ENCODE data around the gene ATP9B. TPM values are rescaled to one million over a fixed set of nuclear protein-coding genes. Genes with fewer than 3 reads are reported as not detected.

Gene ATP9B
- polyA plus RNA-seq, 4 donors: 4.3 to 19.6 (median 12.2) TPM

DNA sequence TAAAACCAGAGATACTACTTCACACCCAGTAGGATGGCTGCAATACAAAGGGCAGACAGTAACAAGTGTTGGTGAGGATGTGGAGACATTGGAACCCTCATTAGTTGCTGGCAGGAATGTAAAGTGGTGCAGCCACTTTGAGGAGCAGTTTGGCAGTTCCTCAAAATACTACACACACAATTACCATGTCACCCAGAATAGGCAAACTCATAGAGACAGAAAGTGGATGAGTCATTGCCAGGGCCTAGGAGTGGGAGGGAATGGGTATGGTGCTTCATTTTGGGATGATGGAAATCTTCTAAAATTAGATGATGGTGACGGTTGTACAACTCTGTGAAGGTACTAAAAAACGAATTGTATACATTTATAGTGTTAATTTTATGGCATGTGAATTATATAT lies 54.8 kb downstream of the ATP9B start:
- DNase-seq (no peak), FAIRE-seq (no peak)
- Histone ChIP-seq H3K4me1 (ENCODE audit: control insufficient read depth in 3 of 3, insufficient read depth in 2 of 3, low read depth in 1 of 3, low read length in 2 of 3) (no peaks in the 10 kb centered on the region), H3K27ac (ENCODE audit: low read depth in 1 of 3, low read length in 2 of 3) (no peak overlapping the region), H3K4me3 (ENCODE audit: low read depth in 1 of 3, low read length in 3 of 3) (no peak overlapping the region), H3K27me3 (ENCODE audit: control insufficient read depth in 3 of 3, insufficient read depth in 3 of 3, low read length in 3 of 3) (no peaks in the 10 kb centered on the region), H3K36me3 (ENCODE audit: control insufficient read depth in 3 of 3, insufficient read depth in 2 of 3, low read depth in 1 of 3, low read length in 3 of 3) (no peaks in the 10 kb centered on the region), H3K9me3 (ENCODE audit: control insufficient read depth in 2 of 2, insufficient read depth in 1 of 2, low read depth in 1 of 2, low read length in 1 of 2) (no peaks in the 10 kb centered on the region)
- WGBS, 3 donors: 58 to 77% (median 68%) methylated on average over 2 of the region's 2 CpGs

DNA sequence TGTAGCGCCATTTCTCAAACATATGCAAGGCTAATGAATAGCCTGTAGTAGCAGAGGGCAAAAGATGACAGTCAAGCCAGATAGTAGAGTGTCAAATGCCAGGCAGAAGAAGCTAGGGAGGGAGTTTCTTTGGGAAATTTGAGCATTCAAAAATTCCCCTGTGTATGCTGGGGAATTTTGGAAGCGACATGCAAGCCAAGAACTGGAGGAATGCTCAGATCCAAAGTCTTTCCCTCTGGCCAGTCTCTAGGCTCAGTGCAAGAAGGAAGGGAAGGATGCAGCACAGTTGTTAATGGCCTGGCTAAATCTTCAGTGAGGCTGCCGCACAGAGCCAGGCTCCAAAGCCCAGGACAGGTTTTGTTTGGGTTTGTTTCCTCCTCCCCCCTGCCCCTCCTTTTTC lies 59.9 kb downstream of the ATP9B start:
- FAIRE-seq: no peak
- H3K4me3 ChIP-seq (ENCODE audit: low read depth in 1 of 3, low read length in 3 of 3): no peak overlapping the region

DNA sequence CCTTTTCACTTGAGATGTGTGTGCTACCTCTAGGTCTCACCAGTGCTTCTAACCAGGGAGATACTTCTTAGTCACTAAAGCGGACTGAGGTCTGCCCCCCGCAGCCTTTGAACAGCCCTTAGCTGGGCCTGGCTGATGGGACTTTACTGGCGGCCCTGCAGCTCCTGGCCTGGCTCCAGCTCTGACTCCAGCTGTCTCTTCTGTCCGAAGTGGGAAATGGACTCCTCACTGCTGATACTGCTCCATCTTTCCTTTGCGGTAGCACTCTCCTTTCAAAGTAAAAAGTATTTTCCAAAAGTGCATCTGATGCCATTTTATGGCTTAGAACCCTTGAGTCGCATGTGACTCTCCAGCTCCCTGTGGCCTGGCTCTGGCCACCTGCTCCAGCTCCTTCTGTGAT lies 64.5 kb downstream of the ATP9B start:
- Histone ChIP-seq H3K36me3 (ENCODE audit: control insufficient read depth in 3 of 3, insufficient read depth in 2 of 3, low read depth in 1 of 3, low read length in 3 of 3) (peaks cover 0 to 14% (median 2%) of the 10 kb centered on the region in 3 donors), H3K27ac (ENCODE audit: low read depth in 1 of 3, low read length in 2 of 3) (no peak overlapping the region), H3K9me3 (ENCODE audit: control insufficient read depth in 2 of 2, insufficient read depth in 1 of 2, low read depth in 1 of 2, low read length in 1 of 2) (no peaks in the 10 kb centered on the region), H3K27me3 (ENCODE audit: control insufficient read depth in 3 of 3, insufficient read depth in 3 of 3, low read length in 3 of 3) (no peaks in the 10 kb centered on the region), H3K4me1 (ENCODE audit: control insufficient read depth in 3 of 3, insufficient read depth in 2 of 3, low read depth in 1 of 3, low read length in 2 of 3) (no peaks in the 10 kb centered on the region), H3K4me3 (ENCODE audit: low read depth in 1 of 3, low read length in 3 of 3) (no peak overlapping the region)
- no peak for FAIRE-seq
- 72 to 89% (median 87%) methylated on average over 6 of the region's 6 CpGs for WGBS, 3 donors
- DNase-seq: no peak

More for the DNA sequence above, 59.9 kb downstream of the ATP9B start:
- DNase-seq: no peak
- Histone ChIP-seq H3K36me3 (ENCODE audit: control insufficient read depth in 3 of 3, insufficient read depth in 2 of 3, low read depth in 1 of 3, low read length in 3 of 3) (peaks cover 0 to 7% (median 0%) of the 10 kb centered on the region in 3 donors), H3K27me3 (ENCODE audit: control insufficient read depth in 3 of 3, insufficient read depth in 3 of 3, low read length in 3 of 3) (no peaks in the 10 kb centered on the region), H3K27ac (ENCODE audit: low read depth in 1 of 3, low read length in 2 of 3) (no peak overlapping the region), H3K9me3 (ENCODE audit: control insufficient read depth in 2 of 2, insufficient read depth in 1 of 2, low read depth in 1 of 2, low read length in 1 of 2) (no peaks in the 10 kb centered on the region), H3K4me1 (ENCODE audit: control insufficient read depth in 3 of 3, insufficient read depth in 2 of 3, low read depth in 1 of 3, low read length in 2 of 3) (no peaks in the 10 kb centered on the region)
- 91 to 96% (median 93%) methylated on average over 3 of the region's 3 CpGs for WGBS, 3 donors

DNA sequence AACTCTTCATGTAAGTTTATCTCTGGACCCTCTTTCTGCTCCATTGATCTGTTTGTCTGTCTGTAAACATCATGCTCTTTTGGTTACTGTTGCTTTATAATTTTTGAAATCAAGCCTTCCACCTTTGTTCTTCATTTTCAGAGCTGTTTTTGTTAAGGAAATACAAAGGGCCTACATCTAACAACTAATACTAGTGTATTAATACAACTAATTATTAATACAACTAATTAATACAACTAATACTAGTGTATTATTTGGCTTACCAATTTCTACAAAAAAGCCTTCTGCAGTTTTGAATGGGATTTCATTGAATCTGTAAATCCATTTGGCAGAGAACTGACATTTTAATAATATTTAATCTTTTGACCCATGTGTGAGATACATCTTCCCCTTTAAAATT lies 66.7 kb downstream of the ATP9B start:
- Histone ChIP-seq H3K4me1 (ENCODE audit: control insufficient read depth in 3 of 3, insufficient read depth in 2 of 3, low read depth in 1 of 3, low read length in 2 of 3) (no peaks in the 10 kb centered on the region), H3K27ac (ENCODE audit: low read depth in 1 of 3, low read length in 2 of 3) (no peak overlapping the region), H3K9me3 (ENCODE audit: control insufficient read depth in 2 of 2, insufficient read depth in 1 of 2, low read depth in 1 of 2, low read length in 1 of 2) (no peaks in the 10 kb centered on the region), H3K4me3 (ENCODE audit: low read depth in 1 of 3, low read length in 3 of 3) (no peak overlapping the region), H3K27me3 (ENCODE audit: control insufficient read depth in 3 of 3, insufficient read depth in 3 of 3, low read length in 3 of 3) (no peaks in the 10 kb centered on the region), H3K36me3 (ENCODE audit: control insufficient read depth in 3 of 3, insufficient read depth in 2 of 3, low read depth in 1 of 3, low read length in 3 of 3) (peaks cover 0 to 11% (median 2%) of the 10 kb centered on the region in 3 donors)
- DNase-seq (no peak), FAIRE-seq (no peak)

DNA sequence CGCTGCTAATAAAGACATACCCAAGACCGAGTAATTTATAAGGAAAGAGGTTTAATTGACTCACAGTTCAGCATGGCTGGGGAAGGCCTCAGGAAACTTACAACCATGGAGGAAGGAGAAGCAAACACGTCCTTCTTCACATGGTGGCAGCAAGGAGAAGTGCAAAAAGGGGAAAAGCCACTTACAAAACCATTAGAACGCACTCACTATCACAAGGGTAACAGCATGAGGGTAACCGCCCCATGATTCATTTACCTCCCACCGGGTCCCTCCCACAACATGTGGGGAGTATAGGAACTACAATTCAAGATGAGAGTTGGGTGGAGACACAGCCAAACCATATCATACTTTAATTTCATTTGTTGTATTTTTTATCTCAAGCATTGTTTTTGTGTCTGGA lies 67.5 kb downstream of the ATP9B start:
- Histone ChIP-seq H3K27me3 (ENCODE audit: control insufficient read depth in 3 of 3, insufficient read depth in 3 of 3, low read length in 3 of 3) (no peaks in the 10 kb centered on the region), H3K36me3 (ENCODE audit: control insufficient read depth in 3 of 3, insufficient read depth in 2 of 3, low read depth in 1 of 3, low read length in 3 of 3) (peaks cover 0 to 11% (median 2%) of the 10 kb centered on the region in 3 donors), H3K9me3 (ENCODE audit: control insufficient read depth in 2 of 2, insufficient read depth in 1 of 2, low read depth in 1 of 2, low read length in 1 of 2) (no peaks in the 10 kb centered on the region), H3K27ac (ENCODE audit: low read depth in 1 of 3, low read length in 2 of 3) (no peak overlapping the region), H3K4me1 (ENCODE audit: control insufficient read depth in 3 of 3, insufficient read depth in 2 of 3, low read depth in 1 of 3, low read length in 2 of 3) (no peaks in the 10 kb centered on the region), H3K4me3 (ENCODE audit: low read depth in 1 of 3, low read length in 3 of 3) (no peak overlapping the region)
- DNase-seq (no peak), FAIRE-seq (no peak)
- 92 to 95% (median 93%) methylated on average over 6 of the region's 6 CpGs for WGBS, 3 donors

DNA sequence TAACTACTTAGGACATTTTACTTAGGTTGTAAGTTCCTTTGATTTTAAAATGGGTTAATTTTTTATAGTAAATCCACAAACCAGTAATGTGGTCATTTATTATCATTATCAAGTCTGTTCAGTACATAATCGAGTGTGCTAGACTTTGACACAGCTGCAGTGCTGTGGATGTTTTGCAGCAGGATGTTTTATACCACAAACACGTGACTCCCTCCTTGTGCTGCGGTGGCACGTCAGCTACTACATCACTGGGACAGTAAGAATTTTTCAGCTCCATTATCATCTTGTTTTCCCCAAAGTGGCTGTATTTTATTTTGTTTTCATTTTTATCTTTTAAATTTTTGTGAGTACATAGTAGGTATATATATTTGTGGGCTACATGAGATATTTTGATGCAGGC lies 70.0 kb downstream of the ATP9B start:
- DNase-seq (peak in 1 of 2 donors; percentile 17), FAIRE-seq (no peak)
- WGBS, 3 donors: 66 to 83% (median 81%) methylated on average over 4 of the region's 4 CpGs

DNA sequence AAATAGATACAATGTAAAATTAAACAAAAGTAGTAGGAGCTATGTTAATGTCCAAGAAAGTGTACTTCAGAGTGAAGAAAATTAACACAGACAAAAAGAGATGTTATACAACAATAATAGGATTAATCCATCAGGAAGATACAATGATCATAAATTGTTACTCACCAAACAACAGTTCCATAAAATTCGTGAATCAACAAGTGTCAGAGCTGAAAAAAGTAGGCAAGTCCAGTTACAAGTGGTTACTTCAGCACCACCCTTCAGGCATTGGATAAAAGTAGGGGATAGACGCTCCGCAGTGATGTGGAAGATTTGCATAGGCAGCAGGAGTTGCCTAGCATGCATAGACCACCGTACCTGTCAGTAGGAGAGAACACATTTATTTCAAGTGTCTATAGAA lies 77.8 kb downstream of the ATP9B start:
- no peak for DNase-seq
- Histone ChIP-seq H3K4me3 (ENCODE audit: low read depth in 1 of 3, low read length in 3 of 3) (no peak overlapping the region), H3K27ac (ENCODE audit: low read depth in 1 of 3, low read length in 2 of 3) (no peak overlapping the region), H3K9me3 (ENCODE audit: control insufficient read depth in 2 of 2, insufficient read depth in 1 of 2, low read depth in 1 of 2, low read length in 1 of 2) (no peaks in the 10 kb centered on the region), H3K27me3 (ENCODE audit: control insufficient read depth in 3 of 3, insufficient read depth in 3 of 3, low read length in 3 of 3) (no peaks in the 10 kb centered on the region), H3K36me3 (ENCODE audit: control insufficient read depth in 3 of 3, insufficient read depth in 2 of 3, low read depth in 1 of 3, low read length in 3 of 3) (peaks cover 0 to 10% (median 0%) of the 10 kb centered on the region in 3 donors), H3K4me1 (ENCODE audit: control insufficient read depth in 3 of 3, insufficient read depth in 2 of 3, low read depth in 1 of 3, low read length in 2 of 3) (no peaks in the 10 kb centered on the region)
- no peak for FAIRE-seq
- WGBS, 3 donors: 92 to 95% (median 94%) methylated on average over 4 of the region's 4 CpGs

More for the DNA sequence above, 70.0 kb downstream of the ATP9B start:
- no peaks in the 10 kb centered on the region for H3K4me1 ChIP-seq (ENCODE audit: control insufficient read depth in 3 of 3, insufficient read depth in 2 of 3, low read depth in 1 of 3, low read length in 2 of 3)
- no peak overlapping the region for H3K27ac ChIP-seq (ENCODE audit: low read depth in 1 of 3, low read length in 2 of 3)
- H3K36me3 ChIP-seq (ENCODE audit: control insufficient read depth in 3 of 3, insufficient read depth in 2 of 3, low read depth in 1 of 3, low read length in 3 of 3): peaks cover 0 to 6% (median 2%) of the 10 kb centered on the region in 3 donors
- H3K27me3 ChIP-seq (ENCODE audit: control insufficient read depth in 3 of 3, insufficient read depth in 3 of 3, low read length in 3 of 3): no peaks in the 10 kb centered on the region
- H3K4me3 ChIP-seq (ENCODE audit: low read depth in 1 of 3, low read length in 3 of 3): no peak overlapping the region
- no peaks in the 10 kb centered on the region for H3K9me3 ChIP-seq (ENCODE audit: control insufficient read depth in 2 of 2, insufficient read depth in 1 of 2, low read depth in 1 of 2, low read length in 1 of 2)

DNA sequence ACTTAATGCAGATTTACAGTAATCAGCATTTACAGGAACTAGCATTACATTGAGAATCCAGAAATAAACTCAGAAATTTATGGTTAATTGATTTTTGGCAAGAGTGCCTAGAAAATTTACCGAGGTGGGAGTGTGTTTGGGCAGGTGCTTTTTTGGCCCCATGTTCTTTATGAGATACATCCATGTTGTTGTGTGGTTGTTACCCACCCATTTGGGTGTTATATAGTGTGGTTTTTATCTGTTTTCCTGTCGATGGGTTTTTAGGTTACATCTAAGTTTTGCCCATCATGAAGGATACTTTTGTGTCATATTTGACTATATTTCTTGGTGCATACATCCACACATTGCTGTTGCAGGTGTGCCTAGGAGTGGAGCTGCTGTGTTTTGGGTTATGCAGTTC lies 82.0 kb downstream of the ATP9B start:
- peaks cover 0 to 2% (median 0%) of the 10 kb centered on the region in 3 donors for H3K4me1 ChIP-seq (ENCODE audit: control insufficient read depth in 3 of 3, insufficient read depth in 2 of 3, low read depth in 1 of 3, low read length in 2 of 3)
- no peaks in the 10 kb centered on the region for H3K9me3 ChIP-seq (ENCODE audit: control insufficient read depth in 2 of 2, insufficient read depth in 1 of 2, low read depth in 1 of 2, low read length in 1 of 2)
- H3K27me3 ChIP-seq (ENCODE audit: control insufficient read depth in 3 of 3, insufficient read depth in 3 of 3, low read length in 3 of 3): no peaks in the 10 kb centered on the region
- WGBS, 3 donors: 84 to 92% (median 90%) methylated on average over 2 of the region's 2 CpGs
- peaks cover 0 to 7% (median 0%) of the 10 kb centered on the region in 3 donors for H3K36me3 ChIP-seq (ENCODE audit: control insufficient read depth in 3 of 3, insufficient read depth in 2 of 3, low read depth in 1 of 3, low read length in 3 of 3)
- no peak for FAIRE-seq
- no peak overlapping the region for H3K4me3 ChIP-seq (ENCODE audit: low read depth in 1 of 3, low read length in 3 of 3)
- no peak overlapping the region for H3K27ac ChIP-seq (ENCODE audit: low read depth in 1 of 3, low read length in 2 of 3)
- DNase-seq: no peak

DNA sequence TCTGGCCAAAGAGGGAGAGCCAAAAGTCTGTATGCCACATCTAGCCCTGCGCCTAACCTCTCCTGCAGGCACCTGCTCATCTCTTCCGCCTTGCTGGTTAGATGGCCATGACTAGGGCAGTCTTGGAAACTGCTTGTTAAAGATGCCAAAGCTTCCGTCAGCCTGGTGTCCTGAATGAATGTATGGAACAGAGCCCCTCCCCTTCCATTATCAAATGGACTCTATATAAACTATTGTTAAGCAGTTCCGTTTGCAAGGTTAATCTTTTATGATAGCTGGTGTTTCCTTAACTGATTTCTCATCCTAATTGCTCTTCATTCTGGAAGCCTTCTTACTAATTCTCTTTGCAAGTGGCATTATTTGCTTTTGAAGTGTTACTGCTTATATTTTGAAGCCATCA lies 87.1 kb downstream of the ATP9B start:
- H3K36me3 ChIP-seq (ENCODE audit: control insufficient read depth in 3 of 3, insufficient read depth in 2 of 3, low read depth in 1 of 3, low read length in 3 of 3): peaks cover 0 to 8% (median 0%) of the 10 kb centered on the region in 3 donors
- H3K4me1 ChIP-seq (ENCODE audit: control insufficient read depth in 3 of 3, insufficient read depth in 2 of 3, low read depth in 1 of 3, low read length in 2 of 3): peaks cover 0 to 2% (median 0%) of the 10 kb centered on the region in 3 donors
- no peak for FAIRE-seq
- peak in 1 of 2 donors; percentile 53 for DNase-seq
- WGBS, 3 donors: 63 to 79% (median 74%) methylated on average over 4 of the region's 4 CpGs
- no peaks in the 10 kb centered on the region for H3K27me3 ChIP-seq (ENCODE audit: control insufficient read depth in 3 of 3, insufficient read depth in 3 of 3, low read length in 3 of 3)
- peak overlapping the region in 2 of 3 donors; percentile 33 to 47 for H3K27ac ChIP-seq (ENCODE audit: low read depth in 1 of 3, low read length in 2 of 3)
- no peaks in the 10 kb centered on the region for H3K9me3 ChIP-seq (ENCODE audit: control insufficient read depth in 2 of 2, insufficient read depth in 1 of 2, low read depth in 1 of 2, low read length in 1 of 2)
- H3K4me3 ChIP-seq (ENCODE audit: low read depth in 1 of 3, low read length in 3 of 3): no peak overlapping the region

All from small intestine (tissue), 7 donors.